ENCODE results near the gene CASS4. TPM values are rescaled to one million over a fixed set of nuclear protein-coding genes. Genes with fewer than 3 reads are reported as not detected.

Gene CASS4
- total RNA-seq, 1 donor, result 13.4 TPM

GRCh38 chr20:56440346-56441007 lies 28.4 kb downstream of the CASS4 start:
- H3K4me1 ChIP-seq (ENCODE audit: insufficient read depth, low read length), result peaks cover 45% of the 10 kb centered on the region
- H3K27me3 ChIP-seq (ENCODE audit: insufficient read depth, low read length), result no peaks in the 10 kb centered on the region
- H3K9me3 ChIP-seq (ENCODE audit: low read depth, low read length), result no peaks in the 10 kb centered on the region
- H3K4me3 ChIP-seq (ENCODE audit: low read length), result no peak overlapping the region

DNA sequence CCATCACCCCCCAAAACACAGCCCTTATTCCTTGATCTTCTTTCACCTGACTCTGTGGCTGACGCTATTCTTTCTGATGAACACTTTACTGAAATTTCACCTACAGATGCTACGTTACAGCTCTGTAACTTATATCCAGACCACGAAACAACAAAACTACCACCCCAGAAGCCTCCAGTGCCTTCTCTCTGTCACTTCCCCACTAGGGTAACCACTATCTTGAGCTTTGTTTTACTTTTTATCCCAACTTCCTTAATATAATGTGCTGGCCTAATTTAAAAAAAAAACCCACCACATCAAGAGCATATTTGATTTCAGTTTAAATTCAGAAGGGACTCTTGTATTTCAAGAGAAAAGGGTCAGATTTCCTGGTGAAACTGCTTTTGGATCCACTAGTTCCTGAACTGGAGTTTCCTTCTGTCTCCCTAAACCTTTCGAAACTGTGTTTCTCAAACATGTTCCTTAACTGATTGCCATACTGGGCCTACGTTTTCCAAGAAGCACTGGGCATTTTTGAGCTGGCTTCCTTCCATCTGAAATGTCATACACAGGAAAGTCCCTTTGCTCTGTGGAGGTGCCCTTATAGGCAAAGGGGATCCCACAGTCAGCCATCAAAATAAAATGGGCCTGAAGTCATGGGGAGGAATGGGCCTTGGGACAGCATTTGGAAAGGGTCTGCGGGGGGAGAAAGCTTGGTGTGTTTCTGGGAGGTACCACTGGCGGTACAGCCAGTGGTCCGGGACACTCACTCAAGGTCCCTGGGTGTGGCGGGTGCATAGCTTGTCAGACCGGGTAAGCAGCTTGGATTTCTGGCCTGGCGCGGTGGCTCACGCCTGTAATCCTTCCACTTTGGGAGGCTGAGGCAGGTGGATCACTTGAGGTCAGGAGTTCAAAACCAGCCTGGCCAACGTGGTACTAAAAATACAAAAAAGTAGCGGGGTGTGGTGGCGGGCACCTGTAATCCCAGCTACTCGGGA lies 30.6 kb downstream of the CASS4 start:
- no peak overlapping the region for H3K4me3 ChIP-seq (ENCODE audit: low read length)
- H3K9me3 ChIP-seq (ENCODE audit: low read depth, low read length), result no peaks in the 10 kb centered on the region
- H3K4me1 ChIP-seq (ENCODE audit: insufficient read depth, low read length), result peaks cover 45% of the 10 kb centered on the region
- H3K27me3 ChIP-seq (ENCODE audit: insufficient read depth, low read length), result no peaks in the 10 kb centered on the region

DNA sequence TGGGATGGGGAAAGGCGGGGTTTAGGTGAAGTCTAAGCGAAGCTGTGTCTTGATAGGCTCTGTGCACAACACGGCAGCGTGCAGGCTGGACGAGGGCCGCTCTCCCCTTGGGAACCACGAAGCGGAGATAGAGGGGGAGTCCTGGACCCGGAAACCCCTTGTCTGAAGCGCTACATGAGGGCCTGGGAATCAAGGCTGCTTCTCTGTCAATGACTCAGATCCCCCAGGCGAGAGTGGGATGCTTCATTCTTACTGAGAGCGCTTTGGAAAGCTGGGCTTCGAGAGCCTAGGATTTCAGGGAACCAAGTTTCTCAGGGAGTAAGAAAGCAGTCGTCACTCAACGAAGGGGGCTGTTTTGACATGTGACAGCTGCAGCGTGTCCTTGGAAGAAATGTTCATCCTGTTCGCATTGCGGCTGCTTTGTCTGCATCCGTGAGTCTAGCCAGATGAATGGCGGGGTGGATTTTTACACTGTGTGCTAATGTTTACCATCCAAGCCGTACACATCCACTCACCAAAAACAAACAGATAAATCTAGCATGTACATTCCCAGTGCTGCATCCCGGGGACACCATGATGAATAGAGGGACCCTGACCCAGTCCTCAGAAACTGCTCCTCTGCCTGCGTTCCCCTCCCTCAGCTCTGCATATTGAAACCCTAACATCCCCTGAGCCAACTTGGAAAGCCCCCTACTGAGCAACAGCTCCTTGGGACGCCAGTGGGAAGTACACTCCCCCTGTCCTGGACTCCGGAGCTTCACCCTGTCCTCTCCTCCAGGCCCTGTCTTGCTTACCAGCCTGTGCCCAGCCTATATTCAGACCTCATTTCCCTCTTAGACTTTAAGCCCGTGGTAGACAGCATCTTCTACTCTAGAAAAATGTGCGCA lies 31.8 kb downstream of the CASS4 start:
- Histone ChIP-seq H3K4me3 (ENCODE audit: low read length) (no peak overlapping the region), H3K27me3 (ENCODE audit: insufficient read depth, low read length) (no peaks in the 10 kb centered on the region), H3K9me3 (ENCODE audit: low read depth, low read length) (no peaks in the 10 kb centered on the region), H3K4me1 (ENCODE audit: insufficient read depth, low read length) (peaks cover 40% of the 10 kb centered on the region)

DNA sequence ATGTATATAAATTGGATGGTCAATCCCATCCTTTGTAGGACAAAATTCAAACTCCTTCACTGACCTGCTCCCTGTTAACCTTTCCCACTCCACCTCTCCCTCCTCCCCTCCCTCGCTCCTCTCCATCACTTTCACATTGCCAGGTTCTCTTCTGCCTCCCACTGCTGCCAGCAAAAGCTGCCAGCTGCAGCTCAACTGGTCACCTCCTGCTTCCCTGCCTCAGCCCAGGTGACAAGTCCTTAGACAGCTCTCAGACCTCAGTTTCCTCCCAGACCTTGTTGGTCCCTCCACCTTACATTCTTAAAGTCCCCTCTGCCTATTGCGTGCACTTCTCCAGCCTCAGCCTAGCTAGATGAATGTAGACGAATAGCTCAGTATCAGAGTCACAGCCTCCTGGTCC lies 33.1 kb downstream of the CASS4 start:
- Histone ChIP-seq H3K4me3 (ENCODE audit: low read length) (no peak overlapping the region), H3K9me3 (ENCODE audit: low read depth, low read length) (no peaks in the 10 kb centered on the region), H3K27me3 (ENCODE audit: insufficient read depth, low read length) (no peaks in the 10 kb centered on the region), H3K4me1 (ENCODE audit: insufficient read depth, low read length) (peaks cover 28% of the 10 kb centered on the region)

DNA sequence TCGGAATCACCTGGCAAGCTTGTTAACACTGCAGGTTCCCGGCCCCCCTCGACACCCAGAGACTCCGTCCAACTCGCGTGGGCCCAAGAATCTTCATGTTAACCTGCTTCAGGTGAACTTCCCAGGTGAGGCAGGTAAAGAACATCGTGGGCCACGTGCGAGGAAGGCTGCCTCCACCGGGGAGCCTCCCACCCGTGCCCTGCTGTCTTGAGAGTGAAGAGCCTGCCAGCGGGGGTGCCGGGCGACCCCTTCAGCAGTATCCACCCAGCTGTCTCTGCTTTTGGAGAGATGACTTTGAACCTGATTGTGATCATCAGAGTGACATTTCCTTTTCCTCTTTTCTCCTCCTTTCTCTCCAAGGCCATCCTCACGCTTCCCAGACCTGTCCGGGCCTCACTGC lies 33.5 kb downstream of the CASS4 start:
- no peaks in the 10 kb centered on the region for H3K9me3 ChIP-seq (ENCODE audit: low read depth, low read length)

GRCh38 chr20:56447227-56447626 lies 35.2 kb downstream of the CASS4 start:
- Histone ChIP-seq H3K27me3 (ENCODE audit: insufficient read depth, low read length) (no peaks in the 10 kb centered on the region), H3K4me1 (ENCODE audit: insufficient read depth, low read length) (peaks cover 8% of the 10 kb centered on the region), H3K4me3 (ENCODE audit: low read length) (no peak overlapping the region), H3K9me3 (ENCODE audit: low read depth, low read length) (no peaks in the 10 kb centered on the region)

More for the DNA sequence above, 33.5 kb downstream of the CASS4 start:
- Histone ChIP-seq H3K27me3 (ENCODE audit: insufficient read depth, low read length) (no peaks in the 10 kb centered on the region), H3K4me3 (ENCODE audit: low read length) (no peak overlapping the region), H3K4me1 (ENCODE audit: insufficient read depth, low read length) (peaks cover 24% of the 10 kb centered on the region)

DNA sequence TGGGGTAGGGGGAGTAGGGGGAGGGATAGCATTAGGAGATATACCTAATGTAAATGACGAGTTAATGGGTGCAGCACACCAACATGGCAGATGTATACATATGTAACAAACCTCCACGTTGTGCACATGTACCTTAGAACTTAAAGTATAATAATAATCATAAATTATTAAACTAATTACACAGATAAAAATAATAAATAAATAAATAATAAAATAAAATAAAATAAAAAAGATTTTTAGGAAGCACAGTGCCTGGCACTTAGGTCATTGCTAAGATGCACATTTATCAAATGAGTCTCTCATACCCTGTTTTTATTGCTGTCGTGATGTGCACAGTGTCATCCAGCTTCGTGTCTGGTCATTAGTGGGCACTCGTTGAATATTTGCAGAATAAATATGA lies 37.4 kb downstream of the CASS4 start:
- H3K9me3 ChIP-seq (ENCODE audit: low read depth, low read length), result no peaks in the 10 kb centered on the region
- no peaks in the 10 kb centered on the region for H3K27me3 ChIP-seq (ENCODE audit: insufficient read depth, low read length)
- peaks cover 5% of the 10 kb centered on the region for H3K4me1 ChIP-seq (ENCODE audit: insufficient read depth, low read length)
- no peak overlapping the region for H3K4me3 ChIP-seq (ENCODE audit: low read length)

GRCh38 chr20:56451056-56451765 lies 39.2 kb downstream of the CASS4 start:
- no peaks in the 10 kb centered on the region for H3K9me3 ChIP-seq (ENCODE audit: low read depth, low read length)

GRCh38 chr20:56453352-56453751 lies 41.3 kb downstream of the CASS4 start:
- H3K27me3 ChIP-seq (ENCODE audit: insufficient read depth, low read length), result no peaks in the 10 kb centered on the region
- H3K4me1 ChIP-seq (ENCODE audit: insufficient read depth, low read length), result peaks cover 5% of the 10 kb centered on the region
- H3K4me3 ChIP-seq (ENCODE audit: low read length), result no peak overlapping the region
- no peaks in the 10 kb centered on the region for H3K9me3 ChIP-seq (ENCODE audit: low read depth, low read length)

More at GRCh38 chr20:56451056-56451765, 39.2 kb downstream of the CASS4 start:
- H3K4me3 ChIP-seq (ENCODE audit: low read length), result no peak overlapping the region
- no peaks in the 10 kb centered on the region for H3K27me3 ChIP-seq (ENCODE audit: insufficient read depth, low read length)
- H3K4me1 ChIP-seq (ENCODE audit: insufficient read depth, low read length), result peaks cover 5% of the 10 kb centered on the region

GRCh38 chr20:56454754-56455153 lies 42.7 kb downstream of the CASS4 start:
- Histone ChIP-seq H3K9me3 (ENCODE audit: low read depth, low read length) (no peaks in the 10 kb centered on the region), H3K27me3 (ENCODE audit: insufficient read depth, low read length) (no peaks in the 10 kb centered on the region), H3K4me3 (ENCODE audit: low read length) (no peak overlapping the region), H3K4me1 (ENCODE audit: insufficient read depth, low read length) (peaks cover 5% of the 10 kb centered on the region)

DNA sequence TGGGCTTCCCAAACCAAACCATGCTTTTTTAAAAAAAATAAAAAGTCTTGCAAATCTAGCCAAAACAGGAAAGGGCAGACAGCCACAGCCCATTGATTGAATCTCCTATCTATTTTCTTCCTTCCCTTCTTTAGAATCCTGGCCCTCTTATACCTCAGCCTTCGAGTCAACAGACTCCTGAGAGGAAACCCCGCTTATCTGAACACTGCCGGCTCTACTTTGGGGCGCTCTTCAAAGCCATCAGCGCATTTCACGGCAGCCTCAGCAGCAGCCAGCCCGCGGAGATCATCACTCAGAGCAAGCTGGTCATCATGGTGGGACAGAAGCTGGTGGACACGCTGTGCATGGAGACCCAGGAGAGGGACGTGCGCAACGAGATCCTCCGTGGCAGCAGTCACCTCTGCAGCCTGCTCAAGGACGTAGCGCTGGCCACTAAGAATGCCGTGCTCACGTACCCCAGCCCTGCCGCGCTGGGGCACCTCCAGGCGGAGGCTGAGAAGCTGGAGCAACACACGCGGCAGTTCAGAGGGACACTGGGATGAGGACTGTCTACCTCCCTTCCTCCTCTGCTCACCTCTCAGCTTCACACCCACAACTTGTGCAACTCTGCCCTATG lies 46.3 kb downstream of the CASS4 start:
- Histone ChIP-seq H3K4me1 (ENCODE audit: insufficient read depth, low read length) (peaks cover 16% of the 10 kb centered on the region), H3K4me3 (ENCODE audit: low read length) (no peak overlapping the region), H3K27me3 (ENCODE audit: insufficient read depth, low read length) (no peaks in the 10 kb centered on the region), H3K9me3 (ENCODE audit: low read depth, low read length) (no peaks in the 10 kb centered on the region)

DNA sequence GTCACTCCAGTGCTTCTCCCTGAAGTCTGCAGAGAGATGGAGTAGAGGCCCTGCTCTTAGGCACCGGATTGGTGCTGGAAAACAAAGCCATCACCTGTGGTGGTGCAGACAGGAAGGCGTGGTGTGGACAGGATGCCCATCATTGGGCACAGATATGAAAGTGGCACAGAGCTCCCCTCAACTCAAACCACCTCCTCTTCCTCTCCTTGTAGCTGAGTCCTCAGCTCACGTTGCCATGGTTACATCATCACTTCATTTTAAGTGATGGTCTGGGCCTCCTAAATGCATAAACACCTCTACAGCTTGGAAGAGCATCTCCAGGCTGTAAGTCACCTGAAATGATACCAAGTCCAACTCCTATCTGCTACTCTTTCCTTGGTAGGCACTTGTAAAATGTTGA lies 48.4 kb downstream of the CASS4 start:
- H3K9me3 ChIP-seq (ENCODE audit: low read depth, low read length), result no peaks in the 10 kb centered on the region
- no peak overlapping the region for H3K4me3 ChIP-seq (ENCODE audit: low read length)
- H3K27me3 ChIP-seq (ENCODE audit: insufficient read depth, low read length), result no peaks in the 10 kb centered on the region
- peaks cover 22% of the 10 kb centered on the region for H3K4me1 ChIP-seq (ENCODE audit: insufficient read depth, low read length)

DNA sequence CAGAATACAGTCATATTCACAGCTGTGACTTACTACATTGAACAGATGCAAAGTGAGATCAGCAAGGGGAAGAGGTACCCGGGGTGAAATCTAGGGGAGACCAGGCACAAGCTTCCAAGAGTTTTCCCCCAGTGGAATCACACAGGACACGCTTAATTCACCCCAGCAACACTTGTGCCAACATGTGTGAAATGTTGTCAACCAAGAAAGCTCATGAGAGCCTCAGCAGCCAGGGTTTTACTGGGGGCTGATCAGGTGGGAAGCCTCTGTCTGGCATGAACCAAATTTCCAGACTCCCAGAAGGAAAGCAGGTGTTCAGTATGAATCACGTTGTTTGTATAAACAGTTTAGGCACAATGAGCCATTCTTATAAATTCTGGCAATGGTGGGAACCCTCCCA lies 49.5 kb downstream of the CASS4 start:
- Histone ChIP-seq H3K9me3 (ENCODE audit: low read depth, low read length) (no peaks in the 10 kb centered on the region), H3K4me1 (ENCODE audit: insufficient read depth, low read length) (peaks cover 31% of the 10 kb centered on the region), H3K27me3 (ENCODE audit: insufficient read depth, low read length) (no peaks in the 10 kb centered on the region), H3K4me3 (ENCODE audit: low read length) (no peak overlapping the region)

- Histone ChIP-seq H3K27me3 (ENCODE audit: insufficient read depth, low read length) (no peaks in the 10 kb centered on the region), H3K4me1 (ENCODE audit: insufficient read depth, low read length) (peaks cover 41% of the 10 kb centered on the region), H3K4me3 (ENCODE audit: low read length) (no peak overlapping the region), H3K9me3 (ENCODE audit: low read depth, low read length) (no peaks in the 10 kb centered on the region)
Measured at GRCh38 chr20:56463428-56463827, 51.4 kb downstream of the CASS4 start.
